SJCRH30 (cell line): ENCODE measurements around the gene ACSS3. TPM values are rescaled to one million over a fixed set of nuclear protein-coding genes. Genes with fewer than 3 reads are reported as not detected.
"Not testable (repeated sequence)": the region's sequence is repeated elsewhere in the genome, so short reads cannot be mapped to it uniquely, and the experiment has no call there.

Source experiments
- DNase-seq, 2 experiments: peaks; one replicate each; pipeline ENCODE4 v3.0.0-alpha.2; 2015 to 2020
- H3K27ac ChIP-seq: fragments of 250-450 bp; sonication (Bioruptor Pico); 2 replicates; pipeline ENCODE4 v1.5.1; 2020; ENCODE audit warnings: mild to moderate bottlenecking, moderate library complexity
- H3K27me3 ChIP-seq: fragments of 250-450 bp; sonication (Bioruptor Pico); 2 replicates; pipeline ENCODE4 v1.5.1; 2020; ENCODE audit warnings: mild to moderate bottlenecking, moderate library complexity
- H3K36me3 ChIP-seq: fragments of 250-450 bp; sonication (Bioruptor Pico); 2 replicates; pipeline ENCODE4 v1.5.1; 2020; ENCODE audit warnings: mild to moderate bottlenecking, moderate library complexity
- H3K4me1 ChIP-seq: fragments of 250-450 bp; sonication (Bioruptor Pico); 2 replicates; pipeline ENCODE4 v1.5.1; 2020; ENCODE audit warnings: mild to moderate bottlenecking, moderate library complexity
- H3K4me3 ChIP-seq: fragments of 250-450 bp; sonication (Bioruptor Pico); 2 replicates; pipeline ENCODE4 v1.5.1; 2020; ENCODE audit warnings: mild to moderate bottlenecking, moderate library complexity
- H3K9me3 ChIP-seq: fragments of 250-450 bp; sonication (Bioruptor Pico); replicated peaks from 2 replicates; pipeline ENCODE4 v1.5.1; 2020; ENCODE audit warnings: mild to moderate bottlenecking, moderate library complexity
- total RNA-seq: library from RNA; depleted of rRNA; stranded (reverse); fragments of >200 nt; shearing (Covaris generic); gene quantifications from 2 replicates; pipeline ENCODE4 v1.2.3, GENCODE V29; 2014

ACSS3 gene
- total RNA-seq, 1 experiment from 2014 or later: 24.4 TPM

- H3K27me3 ChIP-seq, H3K36me3 ChIP-seq, H3K27ac ChIP-seq, H3K9me3 ChIP-seq, H3K4me3 ChIP-seq, H3K4me1 ChIP-seq: not testable (repeated sequence)
- DNase-seq: peak; percentile 17 to 40
Measured at GRCh38 chr12:81209772-81210225, 131.9 kb downstream of the ACSS3 start.

DNA sequence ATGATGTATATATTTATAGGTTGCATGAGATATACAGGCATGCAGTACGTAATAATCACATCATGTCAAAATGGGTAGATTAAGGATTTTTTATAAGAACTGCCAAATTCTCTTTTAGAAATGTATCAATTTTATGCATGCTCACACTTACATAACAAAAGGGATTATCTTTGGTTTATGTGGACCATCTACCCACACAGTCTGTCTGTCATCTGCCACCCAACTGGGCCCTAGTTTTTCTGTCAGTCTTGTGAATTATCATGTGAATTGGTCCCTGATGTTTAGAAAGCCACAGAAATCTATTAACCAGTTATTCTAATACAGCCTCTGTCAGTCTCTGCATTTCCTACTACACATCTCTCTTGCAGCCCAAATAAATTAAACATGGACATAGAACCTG lies 133.4 kb downstream of the ACSS3 start:
- Histone ChIP-seq H3K27ac (no peak overlapping the region), H3K36me3 (no peaks in the 10 kb centered on the region), H3K4me3 (no peak overlapping the region), H3K4me1 (peaks cover 9% of the 10 kb centered on the region), H3K27me3 (no peaks in the 10 kb centered on the region), H3K9me3 (no peaks in the 10 kb centered on the region)
- DNase-seq: no peak

DNA sequence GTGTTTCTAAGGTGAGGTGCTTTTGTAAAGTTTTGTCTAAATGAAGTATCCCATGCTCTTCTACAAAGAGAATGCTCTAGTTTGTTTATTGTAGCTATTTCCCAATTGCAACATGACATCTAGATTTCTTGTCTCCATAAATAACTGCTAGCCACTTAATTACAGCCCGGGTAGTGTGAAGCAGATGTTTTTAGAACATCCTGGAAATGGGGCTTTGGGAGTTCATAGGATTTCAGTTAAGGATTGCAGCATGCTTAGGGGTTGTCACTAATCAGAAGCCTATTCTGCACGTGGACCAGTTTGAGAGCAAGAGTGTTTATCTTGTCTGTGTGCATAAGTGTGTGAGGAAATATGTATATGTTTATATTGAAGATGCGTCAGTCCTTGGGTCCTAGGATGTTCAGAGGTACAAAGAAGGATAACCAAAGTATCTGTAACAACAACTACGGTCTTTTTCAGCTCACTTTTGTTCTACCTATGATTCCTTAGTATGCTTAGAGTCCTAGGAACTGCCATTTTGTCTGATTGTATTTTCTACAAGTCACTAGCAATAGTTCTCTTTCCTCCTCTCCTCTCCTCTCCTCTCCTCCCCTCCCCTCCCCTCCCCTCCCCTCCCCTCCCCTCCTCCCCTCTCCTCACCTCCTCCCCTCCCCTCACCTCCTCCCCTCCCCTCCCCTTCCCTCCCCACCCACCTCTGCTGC lies 135.3 kb downstream of the ACSS3 start:
- Histone ChIP-seq H3K4me1 (peaks cover 9% of the 10 kb centered on the region), H3K4me3 (no peak overlapping the region), H3K9me3 (no peaks in the 10 kb centered on the region), H3K27ac (no peak overlapping the region), H3K36me3 (no peaks in the 10 kb centered on the region), H3K27me3 (no peaks in the 10 kb centered on the region)
- DNase-seq: no peak

DNA sequence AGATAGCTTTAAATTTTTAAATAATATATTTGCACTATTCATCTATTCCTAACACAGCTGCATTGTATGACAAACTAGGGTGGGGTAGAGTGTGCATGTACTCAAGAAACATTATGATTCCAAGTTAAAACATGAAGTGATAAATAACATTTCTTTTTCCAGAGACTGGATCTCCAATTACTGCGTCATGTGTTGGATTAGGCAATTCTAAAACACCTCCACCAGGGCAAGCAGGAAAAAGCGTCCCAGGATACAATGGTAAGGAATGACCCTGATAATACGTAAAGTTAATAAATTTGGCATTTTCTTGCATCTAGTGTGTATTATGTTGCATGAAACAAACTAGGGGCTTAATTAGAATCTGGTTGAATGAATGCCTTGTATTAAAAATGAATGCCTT lies 138.9 kb downstream of the ACSS3 start:
- no peak for DNase-seq
- Histone ChIP-seq H3K36me3 (no peaks in the 10 kb centered on the region; the same call in 1 of the 2 replicates), H3K9me3 (no peaks in the 10 kb centered on the region), H3K27ac (no peak overlapping the region), H3K27me3 (no peaks in the 10 kb centered on the region), H3K4me1 (no peaks in the 10 kb centered on the region), H3K4me3 (no peak overlapping the region)

- no peak overlapping the region for H3K4me3 ChIP-seq
- H3K27ac ChIP-seq: no peak overlapping the region
- no peaks in the 10 kb centered on the region for H3K9me3 ChIP-seq
- H3K4me1 ChIP-seq: no peaks in the 10 kb centered on the region
- no peaks in the 10 kb centered on the region; the same call in 1 of the 2 replicates for H3K36me3 ChIP-seq
- no peaks in the 10 kb centered on the region for H3K27me3 ChIP-seq
- no peak for DNase-seq
Measured at GRCh38 chr12:81221681-81222080, 143.8 kb downstream of the ACSS3 start.

DNA sequence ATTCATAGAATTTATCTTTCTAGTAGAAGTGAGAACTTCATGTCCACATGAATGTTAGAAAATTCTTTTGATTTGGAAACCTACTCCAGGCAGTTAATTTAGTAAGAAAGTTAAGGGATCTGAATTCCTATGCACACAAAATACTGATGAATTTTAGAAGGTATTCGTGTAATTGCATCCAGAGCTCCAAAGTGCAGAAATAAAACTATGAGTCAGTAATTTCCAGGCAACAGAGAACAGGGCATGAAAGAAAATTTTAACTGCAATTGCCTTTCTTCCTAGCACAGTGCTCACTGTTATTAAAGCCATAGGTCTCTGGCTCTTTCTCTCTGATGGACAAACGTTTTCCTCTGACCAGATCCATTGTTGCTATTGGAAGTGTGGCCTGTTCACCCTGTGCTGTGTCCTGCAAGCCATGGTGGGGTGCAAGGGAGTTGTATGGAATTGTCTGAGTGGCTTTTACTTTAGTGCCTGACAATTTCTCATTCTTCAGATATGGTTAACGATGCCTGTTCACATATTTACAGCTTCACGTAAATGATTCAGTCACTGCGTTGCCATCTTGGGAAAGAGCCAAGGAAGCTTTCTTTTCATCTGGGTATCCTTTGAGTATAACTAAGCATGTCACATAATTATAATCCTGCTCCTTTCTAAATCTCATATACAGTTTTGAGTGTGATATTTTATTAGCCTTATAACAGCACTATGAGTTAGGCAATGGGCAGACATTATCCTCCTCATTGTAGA lies 145.1 kb downstream of the ACSS3 start:
- H3K27me3 ChIP-seq: no peaks in the 10 kb centered on the region
- no peaks in the 10 kb centered on the region for H3K4me1 ChIP-seq
- no peaks in the 10 kb centered on the region; the same call in 1 of the 2 replicates for H3K36me3 ChIP-seq
- H3K27ac ChIP-seq: no peak overlapping the region
- H3K9me3 ChIP-seq: no peaks in the 10 kb centered on the region
- DNase-seq: no peak
- no peak overlapping the region for H3K4me3 ChIP-seq

DNA sequence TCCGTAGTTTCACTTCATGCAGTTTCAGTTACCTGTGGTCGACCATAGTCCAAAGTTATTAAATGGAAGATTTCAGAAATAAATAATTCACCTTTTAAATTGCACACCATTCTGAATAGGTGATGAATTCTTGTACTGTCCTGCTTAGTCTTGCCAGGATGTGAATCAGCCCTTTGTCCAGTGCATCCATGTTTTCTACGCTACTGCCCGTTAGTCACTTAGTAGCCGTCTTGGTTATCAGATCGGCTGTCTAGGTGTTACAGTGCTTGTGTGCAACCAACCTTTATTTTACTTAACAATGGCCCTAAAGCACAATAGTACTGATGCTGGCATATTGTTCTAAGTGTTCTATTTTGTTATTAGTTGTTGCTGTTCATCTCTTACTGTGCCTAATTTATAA lies 146.7 kb downstream of the ACSS3 start:
- DNase-seq: no peak
- no peak overlapping the region for H3K27ac ChIP-seq
- H3K27me3 ChIP-seq: no peaks in the 10 kb centered on the region
- no peaks in the 10 kb centered on the region for H3K9me3 ChIP-seq
- H3K4me3 ChIP-seq: no peak overlapping the region
- H3K4me1 ChIP-seq: 0 out of 2 replicates have a peak, but pooled peaks cover 3% of the 10 kb centered on the region
- H3K36me3 ChIP-seq: no peaks in the 10 kb centered on the region; the same call in 1 of the 2 replicates

- H3K27me3 ChIP-seq: no peaks in the 10 kb centered on the region
- no peaks in the 10 kb centered on the region for H3K9me3 ChIP-seq
- H3K4me1 ChIP-seq: 0 out of 2 replicates have a peak, but pooled peaks cover 3% of the 10 kb centered on the region
- H3K36me3 ChIP-seq: no peaks in the 10 kb centered on the region; the same call in 1 of the 2 replicates
- peak; percentile 53 to 80 for DNase-seq
- peak overlapping the region; percentile 24; the same call in 1 of the 2 replicates for H3K4me3 ChIP-seq
- peak overlapping the region; percentile 43 for H3K27ac ChIP-seq
Measured at GRCh38 chr12:81229759-81230158, 151.9 kb downstream of the ACSS3 start.

DNA sequence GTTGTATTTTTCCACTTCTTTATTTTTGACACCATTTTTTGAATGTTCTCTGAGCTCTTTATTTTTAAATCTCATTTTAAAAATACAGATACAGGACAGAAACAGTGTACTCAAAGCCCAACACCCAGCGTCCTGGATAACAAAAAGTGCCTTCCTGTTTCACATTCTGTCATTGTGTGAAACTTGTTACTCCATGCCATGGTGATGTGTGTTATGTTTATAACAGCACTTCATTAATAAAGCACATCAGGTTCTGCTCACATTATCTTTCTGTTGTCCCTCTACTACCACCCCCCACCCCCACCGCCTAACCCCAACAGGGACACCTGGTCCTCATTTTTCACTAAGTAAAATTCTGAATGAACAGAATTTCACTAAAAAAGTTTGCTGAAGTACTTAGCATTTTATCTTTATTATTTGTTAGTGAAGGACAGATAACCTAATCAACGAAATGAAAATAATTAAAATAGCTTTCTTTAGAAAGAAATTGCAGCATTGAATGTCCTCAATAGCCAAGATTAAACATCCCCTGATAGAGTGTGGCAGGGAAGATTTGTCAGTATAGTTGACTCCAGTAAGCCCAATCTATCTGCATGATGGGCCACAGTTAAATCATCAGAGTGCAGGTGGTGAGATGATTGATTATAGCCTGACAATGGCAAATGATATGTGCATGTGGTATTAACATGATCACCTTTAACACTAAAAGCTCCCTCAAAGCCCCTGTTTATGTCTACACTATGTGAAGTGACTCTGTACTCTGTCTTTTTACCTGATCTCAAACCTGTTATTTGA lies 153.9 kb downstream of the ACSS3 start:
- H3K27ac ChIP-seq: no peak overlapping the region
- H3K27me3 ChIP-seq: no peaks in the 10 kb centered on the region
- 0 out of 2 replicates have a peak, but pooled peaks cover 3% of the 10 kb centered on the region for H3K4me1 ChIP-seq
- no peak for DNase-seq
- no peaks in the 10 kb centered on the region for H3K9me3 ChIP-seq
- no peak overlapping the region for H3K4me3 ChIP-seq
- no peaks in the 10 kb centered on the region; the same call in 1 of the 2 replicates for H3K36me3 ChIP-seq

DNA sequence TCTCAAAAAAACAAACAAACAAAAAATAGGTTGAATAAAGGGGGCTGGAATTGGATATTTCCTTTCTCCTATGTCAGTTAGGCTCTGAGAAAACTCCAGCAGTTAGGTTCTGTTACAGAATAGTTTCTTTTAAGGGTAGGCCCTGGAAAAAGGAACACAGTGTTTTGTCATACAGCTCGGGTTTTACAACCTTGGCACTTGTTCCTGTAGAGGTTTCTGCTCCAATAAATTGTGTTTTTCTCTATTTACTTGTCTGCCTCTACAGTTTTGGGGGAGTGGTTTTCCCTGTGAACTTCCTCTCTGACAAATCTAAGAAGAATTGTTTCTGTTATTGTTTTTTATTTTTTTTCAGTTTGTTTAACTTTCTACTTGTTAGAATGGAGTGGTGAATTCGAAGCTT lies 167.6 kb downstream of the ACSS3 start:
- Histone ChIP-seq H3K36me3 (no peaks in the 10 kb centered on the region), H3K4me3 (no peak overlapping the region), H3K27ac (no peak overlapping the region), H3K9me3 (no peaks in the 10 kb centered on the region), H3K27me3 (no peaks in the 10 kb centered on the region), H3K4me1 (no peaks in the 10 kb centered on the region)
- no peak for DNase-seq

DNA sequence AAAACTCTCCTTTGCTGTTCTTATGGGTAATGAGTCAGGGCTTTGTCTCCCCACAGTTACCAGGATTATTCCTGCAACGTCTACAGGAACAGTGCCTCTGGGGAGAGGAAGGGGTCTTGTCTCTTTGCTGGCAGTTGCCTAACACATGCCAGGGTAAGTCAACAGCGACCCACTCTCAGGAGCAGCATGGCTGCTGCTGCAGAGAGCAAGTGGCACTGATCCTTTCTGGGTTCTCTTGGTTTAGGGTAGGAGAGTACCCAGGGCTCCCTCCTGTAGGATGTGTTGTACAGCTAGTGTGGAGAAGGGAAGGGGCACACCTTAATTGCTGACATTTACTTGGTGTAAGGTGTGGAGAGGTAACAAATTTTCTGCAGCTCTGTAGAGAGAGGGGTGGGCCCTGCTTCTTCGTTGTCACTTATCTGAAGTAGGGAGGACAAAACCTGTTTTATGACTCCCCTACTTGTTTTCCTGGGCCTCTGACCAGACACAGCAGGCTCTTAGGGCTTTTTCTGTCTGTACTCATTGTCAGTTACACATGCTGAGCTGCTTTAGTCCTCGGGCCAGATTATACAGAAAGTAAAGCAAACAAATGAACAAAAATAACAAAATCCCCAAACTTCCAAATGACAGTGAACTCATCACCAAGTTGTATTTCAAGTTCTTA lies 168.2 kb downstream of the ACSS3 start:
- Histone ChIP-seq H3K27ac (no peak overlapping the region), H3K4me1 (no peaks in the 10 kb centered on the region), H3K9me3 (no peaks in the 10 kb centered on the region), H3K4me3 (no peak overlapping the region), H3K36me3 (no peaks in the 10 kb centered on the region), H3K27me3 (no peaks in the 10 kb centered on the region)
- DNase-seq: no peak

GRCh38 chr12:81249976-81250375 lies 172.1 kb downstream of the ACSS3 start:
- Histone ChIP-seq H3K4me1 (no peaks in the 10 kb centered on the region; the same call in 1 of the 2 replicates), H3K4me3 (no peak overlapping the region), H3K9me3 (no peaks in the 10 kb centered on the region), H3K36me3 (no peaks in the 10 kb centered on the region), H3K27me3 (no peaks in the 10 kb centered on the region), H3K27ac (no peak overlapping the region)
- DNase-seq: no peak

- Histone ChIP-seq H3K4me3 (no peak overlapping the region), H3K9me3 (no peaks in the 10 kb centered on the region), H3K27ac (no peak overlapping the region), H3K36me3 (no peaks in the 10 kb centered on the region), H3K4me1 (peaks cover 8% of the 10 kb centered on the region; the same call in 1 of the 2 replicates), H3K27me3 (no peaks in the 10 kb centered on the region)
- no peak for DNase-seq
Measured at GRCh38 chr12:81252228-81252627, 174.3 kb downstream of the ACSS3 start.

DNA sequence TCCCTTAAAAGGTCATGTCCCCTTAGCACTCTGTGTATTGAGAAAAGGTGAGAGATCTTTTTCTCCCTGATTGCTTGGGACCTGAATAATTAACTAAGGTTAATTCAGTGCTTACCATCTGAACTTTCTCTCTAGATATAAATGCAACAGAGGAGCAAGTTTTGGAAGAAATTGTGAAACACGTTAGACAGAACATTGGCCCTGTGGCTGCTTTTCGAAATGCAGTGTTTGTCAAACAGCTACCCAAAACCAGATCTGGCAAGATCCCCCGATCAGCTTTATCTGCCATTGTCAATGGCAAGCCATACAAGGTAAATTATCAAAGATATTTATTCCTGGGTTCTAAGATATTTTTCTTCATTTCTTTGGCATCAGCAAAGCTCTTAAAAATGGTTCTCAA lies 175.5 kb downstream of the ACSS3 start:
- Histone ChIP-seq H3K9me3 (no peaks in the 10 kb centered on the region), H3K36me3 (no peaks in the 10 kb centered on the region)
- no peak for DNase-seq

More for the DNA sequence above, 175.5 kb downstream of the ACSS3 start:
- H3K27me3 ChIP-seq: no peaks in the 10 kb centered on the region
- peaks cover 8% of the 10 kb centered on the region; the same call in 1 of the 2 replicates for H3K4me1 ChIP-seq
- H3K4me3 ChIP-seq: no peak overlapping the region
- no peak overlapping the region for H3K27ac ChIP-seq
